ENCODE results near the gene USO1.

USO1 gene

DNA sequence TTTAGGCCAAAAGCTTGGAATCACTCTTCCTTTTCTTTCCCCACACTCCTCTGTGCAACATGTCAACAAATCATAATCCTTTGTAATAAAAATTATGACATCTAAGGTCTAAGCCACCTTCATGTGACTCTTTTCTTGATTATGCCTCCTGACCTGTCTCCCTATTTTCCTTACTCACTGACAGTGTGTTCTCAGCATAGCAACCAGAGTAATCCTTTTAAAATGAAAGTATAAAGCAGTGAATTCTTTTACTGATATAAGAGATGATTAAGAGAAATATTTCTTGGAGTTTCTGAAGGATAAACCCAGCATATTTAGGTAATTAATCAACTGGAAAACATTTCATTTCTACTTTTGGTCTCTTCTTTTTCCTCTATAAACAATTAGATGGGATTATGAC, 44.7 kb downstream of the USO1 start:
- no peak overlapping the region for H3K4me3 ChIP-seq (ENCODE audit: low read depth, low read length)
- no peak for DNase-seq (ENCODE audit: low read depth)
- no peak for TF ChIP-seq CTCF (IDR thresholded peaks at IDR 0.05; ENCODE audit: control insufficient read depth, extremely low read depth, insufficient read depth)

- no peak for TF ChIP-seq CTCF (IDR thresholded peaks at IDR 0.05; ENCODE audit: control insufficient read depth, extremely low read depth, insufficient read depth)
- DNase-seq (ENCODE audit: low read depth), result no peak
- H3K4me3 ChIP-seq (ENCODE audit: low read depth, low read length), result no peak overlapping the region
Measured at GRCh38 chr4:75771607-75772006, 47.2 kb downstream of the USO1 start.

DNA sequence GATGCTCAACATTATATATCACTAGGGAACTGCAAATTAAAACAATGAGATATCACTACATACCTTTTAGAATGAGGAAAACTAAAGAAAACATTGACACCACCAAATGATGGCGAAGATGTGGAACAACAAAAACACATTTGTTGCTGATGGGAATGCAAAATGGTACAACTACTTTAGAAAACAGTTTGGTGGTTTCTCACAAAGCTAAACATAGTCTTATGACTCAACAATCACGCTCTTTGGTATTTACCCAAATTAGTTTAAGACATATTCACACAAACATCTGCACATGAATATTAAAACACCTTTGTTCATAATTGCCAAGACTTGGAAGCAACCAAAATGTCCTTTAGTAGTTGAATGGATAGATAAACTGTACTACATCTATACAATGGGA, 53.2 kb downstream of the USO1 start:
- TF ChIP-seq CTCF (IDR thresholded peaks at IDR 0.05; ENCODE audit: control insufficient read depth, extremely low read depth, insufficient read depth), result no peak
- H3K4me3 ChIP-seq (ENCODE audit: low read depth, low read length), result no peak overlapping the region
- no peak for DNase-seq (ENCODE audit: low read depth)

DNA sequence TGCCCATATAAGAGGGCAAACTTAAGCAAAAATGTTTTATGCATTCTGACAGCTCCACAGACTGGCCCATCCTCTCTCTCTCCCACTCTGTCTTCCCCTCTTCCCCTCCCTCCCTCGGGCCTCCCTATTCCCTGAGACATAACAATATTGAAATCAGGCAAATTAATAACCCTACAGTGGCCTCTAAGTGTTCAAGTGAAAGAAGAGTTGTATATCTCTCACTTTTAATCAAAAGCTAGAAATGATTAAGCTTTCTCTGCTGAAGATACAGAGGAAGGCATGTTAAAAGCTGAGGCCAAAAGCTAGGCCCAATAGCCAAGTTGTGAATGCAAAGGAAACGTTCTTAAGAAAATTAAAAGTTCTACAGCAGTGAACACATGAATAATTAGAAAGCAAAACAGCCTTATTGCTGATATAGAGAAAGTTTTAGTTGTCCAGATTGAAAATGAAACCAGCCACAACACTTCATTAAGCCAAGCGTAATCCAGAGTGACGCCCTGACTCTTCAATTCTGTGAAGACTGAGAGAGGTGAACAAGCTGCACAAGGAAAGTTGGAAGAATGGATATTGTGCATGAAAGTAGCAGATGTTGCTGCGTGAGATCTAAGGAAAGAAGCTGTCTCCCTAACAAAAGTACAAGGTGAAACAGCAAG, 54.9 kb downstream of the USO1 start:
- DNase-seq (ENCODE audit: low read depth), result no peak

DNA sequence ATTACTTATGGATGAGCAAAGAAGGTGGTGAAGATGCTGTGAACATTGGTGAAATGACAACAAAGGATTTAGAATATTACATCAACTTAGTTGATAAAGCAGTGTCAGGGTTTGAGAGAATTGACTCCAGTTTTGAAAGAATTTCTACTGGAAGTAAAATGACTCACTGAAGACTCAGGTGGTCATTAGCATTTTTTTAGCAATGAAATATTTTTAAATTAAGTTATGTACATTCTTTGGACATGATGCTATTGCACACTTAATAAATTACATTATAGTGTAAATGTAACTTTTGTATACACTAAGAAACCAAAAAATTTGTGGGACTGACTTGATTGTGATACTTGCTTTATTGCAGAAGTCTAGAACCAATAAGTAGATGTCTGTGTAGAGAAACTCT, 56.9 kb downstream of the USO1 start:
- DNase-seq (ENCODE audit: low read depth), result no peak
- TF ChIP-seq CTCF (IDR thresholded peaks at IDR 0.05; ENCODE audit: control insufficient read depth, extremely low read depth, insufficient read depth), result no peak
- no peak overlapping the region for H3K4me3 ChIP-seq (ENCODE audit: low read depth, low read length)

More for the DNA sequence above, 54.9 kb downstream of the USO1 start:
- H3K4me3 ChIP-seq (ENCODE audit: low read depth, low read length), result no peak overlapping the region
- TF ChIP-seq CTCF (IDR thresholded peaks at IDR 0.05; ENCODE audit: control insufficient read depth, extremely low read depth, insufficient read depth), result no peak

- no peak overlapping the region for H3K4me3 ChIP-seq (ENCODE audit: low read depth, low read length)
- TF ChIP-seq CTCF (IDR thresholded peaks at IDR 0.05; ENCODE audit: control insufficient read depth, extremely low read depth, insufficient read depth), result no peak
- DNase-seq (ENCODE audit: low read depth), result no peak
Measured at GRCh38 chr4:75786526-75786925, 62.1 kb downstream of the USO1 start.

GRCh38 chr4:75786938-75787337, 62.6 kb downstream of the USO1 start:
- DNase-seq (ENCODE audit: low read depth), result no peak
- no peak overlapping the region for H3K4me3 ChIP-seq (ENCODE audit: low read depth, low read length)
- no peak for TF ChIP-seq CTCF (IDR thresholded peaks at IDR 0.05; ENCODE audit: control insufficient read depth, extremely low read depth, insufficient read depth)

Measured in LNCaP clone FGC (cell line).